GM12872 (cell line): ENCODE results near the gene LIPN.
A peak's percentile ranks its signal among the peaks of the same experiment; 100 is the strongest.

Source experiments
- TF ChIP-seq, protein P1 (sequence below): IDR thresholded peaks from 3 replicates; pipeline ENCODE4 v1.5.1; 2011; ENCODE audit warnings: low read depth, mild to moderate bottlenecking, low read length, moderate library complexity; ENCODE audit not compliant: insufficient read depth

LIPN gene

DNA sequence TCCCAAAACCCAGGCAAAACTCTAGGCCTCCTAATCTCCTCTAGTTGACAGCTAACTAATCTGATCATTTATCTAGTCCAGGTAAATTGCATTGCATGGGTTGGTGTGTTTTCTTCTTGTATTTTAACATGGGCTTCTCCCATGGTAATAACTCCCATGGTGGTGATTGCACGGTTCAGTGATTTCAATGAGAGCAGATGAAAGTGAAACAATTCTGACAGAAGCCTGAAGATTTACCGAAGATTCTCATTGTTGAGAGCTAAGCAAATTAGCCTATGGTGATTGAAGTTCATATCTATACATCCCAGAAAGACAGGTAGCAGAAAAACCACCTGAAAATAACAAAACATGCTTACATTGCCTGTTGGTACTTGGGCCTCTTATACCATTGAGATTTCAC lies 26.6 kb upstream of the LIPN start:
- TF ChIP-seq, protein P1, sequence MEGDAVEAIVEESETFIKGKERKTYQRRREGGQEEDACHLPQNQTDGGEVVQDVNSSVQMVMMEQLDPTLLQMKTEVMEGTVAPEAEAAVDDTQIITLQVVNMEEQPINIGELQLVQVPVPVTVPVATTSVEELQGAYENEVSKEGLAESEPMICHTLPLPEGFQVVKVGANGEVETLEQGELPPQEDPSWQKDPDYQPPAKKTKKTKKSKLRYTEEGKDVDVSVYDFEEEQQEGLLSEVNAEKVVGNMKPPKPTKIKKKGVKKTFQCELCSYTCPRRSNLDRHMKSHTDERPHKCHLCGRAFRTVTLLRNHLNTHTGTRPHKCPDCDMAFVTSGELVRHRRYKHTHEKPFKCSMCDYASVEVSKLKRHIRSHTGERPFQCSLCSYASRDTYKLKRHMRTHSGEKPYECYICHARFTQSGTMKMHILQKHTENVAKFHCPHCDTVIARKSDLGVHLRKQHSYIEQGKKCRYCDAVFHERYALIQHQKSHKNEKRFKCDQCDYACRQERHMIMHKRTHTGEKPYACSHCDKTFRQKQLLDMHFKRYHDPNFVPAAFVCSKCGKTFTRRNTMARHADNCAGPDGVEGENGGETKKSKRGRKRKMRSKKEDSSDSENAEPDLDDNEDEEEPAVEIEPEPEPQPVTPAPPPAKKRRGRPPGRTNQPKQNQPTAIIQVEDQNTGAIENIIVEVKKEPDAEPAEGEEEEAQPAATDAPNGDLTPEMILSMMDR = no peak

- TF ChIP-seq, protein P1 = no peak
Observed at GRCh38 chr10:88735661-88736060, 24.2 kb upstream of the LIPN start.

DNA sequence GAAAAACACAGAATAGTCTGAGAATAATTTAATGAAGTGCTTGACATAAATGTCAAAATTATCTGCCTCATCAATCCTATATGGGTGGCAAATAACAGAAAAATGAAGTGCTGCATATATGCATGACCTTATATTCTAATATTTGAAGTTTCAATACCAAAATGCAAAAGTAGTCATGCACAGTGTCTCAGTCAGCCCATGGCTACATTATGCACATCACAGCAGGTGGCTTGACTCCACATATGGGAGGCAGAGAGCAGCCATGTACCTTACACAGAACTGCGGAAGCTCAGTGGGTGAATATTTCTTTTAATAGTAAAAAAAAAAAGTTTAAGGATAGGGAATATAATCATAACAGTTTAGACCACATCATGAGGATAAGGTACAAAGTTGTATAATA lies 17.4 kb upstream of the LIPN start:
- TF ChIP-seq, protein P1 = no peak

DNA sequence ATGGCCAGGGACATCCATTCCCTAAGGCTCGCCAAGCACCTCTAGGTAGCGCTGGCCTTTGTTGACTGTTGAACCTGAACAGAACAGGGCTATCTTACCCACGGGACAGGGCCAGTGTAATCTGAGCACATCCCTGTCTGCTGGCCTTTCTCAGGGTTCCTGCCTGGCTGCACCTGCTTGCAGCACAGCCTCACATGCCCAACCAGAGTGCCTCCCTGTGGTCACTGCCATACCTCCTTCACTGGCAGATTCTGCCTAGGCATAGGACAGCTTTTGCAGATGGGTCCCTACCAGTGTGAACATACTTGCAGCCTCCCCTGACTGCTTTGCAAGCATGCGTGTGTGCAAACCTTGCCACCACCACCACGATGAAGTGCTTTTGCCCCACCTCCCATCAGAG lies 15.8 kb upstream of the LIPN start:
- TF ChIP-seq, protein P1 = peak; percentile 17; the same call in 1 of the 3 replicates

- TF ChIP-seq, protein P1 = no peak
Observed at GRCh38 chr10:88745633-88746032, 14.2 kb upstream of the LIPN start.

- TF ChIP-seq, protein P1 = no peak
Observed at GRCh38 chr10:88754287-88754686, 5.5 kb upstream of the LIPN start.

- TF ChIP-seq, protein P1 = no peak
Observed at GRCh38 chr10:88755753-88756152, 4.1 kb upstream of the LIPN start.

- TF ChIP-seq, protein P1 = no peak
Observed at GRCh38 chr10:88756660-88757059, 3.2 kb upstream of the LIPN start.
